ENCODE measurements around the gene ZMIZ2. TPM values are rescaled to one million over a fixed set of nuclear protein-coding genes. Genes with fewer than 3 reads are reported as not detected.

Gene ZMIZ2
- total and polyA plus RNA-seq, 2 of the 8 experiments (the other 6 are each of a cell fraction or from before 2014, with no cell fraction given) = 24.4 to 66.4 TPM

DNA sequence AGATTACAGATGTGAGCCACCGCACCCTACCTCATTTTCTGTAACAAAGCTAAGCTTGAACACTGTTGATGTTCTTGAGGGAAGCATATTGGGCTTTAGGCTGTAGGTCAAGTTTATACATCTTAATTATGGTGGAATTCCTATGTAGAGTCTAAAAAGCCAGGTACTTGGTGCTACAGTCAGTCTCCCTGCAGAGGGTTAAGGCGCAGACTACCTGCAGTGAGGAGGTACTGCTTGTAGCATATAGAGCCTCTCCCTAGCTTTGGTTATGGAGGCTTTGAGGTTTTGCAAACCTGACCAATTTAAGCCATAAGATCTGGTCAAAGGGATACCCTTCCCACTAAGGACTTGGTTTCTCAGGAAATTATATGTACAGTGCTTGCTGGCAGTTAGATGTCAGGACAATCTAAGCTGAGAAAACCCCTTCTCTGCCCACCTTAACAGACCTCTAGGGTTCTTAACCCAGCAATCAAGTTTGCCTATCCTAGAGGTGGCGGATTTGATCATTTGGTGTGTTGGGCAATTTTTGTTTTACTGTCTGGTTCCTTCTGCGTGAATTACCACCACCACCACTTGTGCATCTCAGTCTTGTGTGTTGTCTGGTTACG, 53.9 kb downstream of the ZMIZ2 start:
- H3K79me1 ChIP-seq (ENCODE audit: low read depth, low read length) = no peaks in the 10 kb centered on the region
- no peaks in the 10 kb centered on the region for H3K9me3 ChIP-seq (ENCODE audit: insufficient read depth in 2 of 2, low read depth in 1 of 2, low read length in 1 of 2)
- H3K18ac ChIP-seq (ENCODE audit: extremely low read depth, low read length) = no peak overlapping the region
- no peak overlapping the region for H3K14ac ChIP-seq (ENCODE audit: insufficient read length)
- H3K9ac ChIP-seq (replicated peaks in 1 of 4; ENCODE audit: extremely low read depth in 1 of 4, low read depth in 3 of 4, low read length in 3 of 4) = no peak overlapping the region
- H2AK5ac ChIP-seq (ENCODE audit: low read depth, low read length) = no peak overlapping the region
- no peak overlapping the region for H3K4me3 ChIP-seq (ENCODE audit: extremely low read depth in 1 of 4, insufficient read depth in 2 of 4, low read depth in 3 of 4, low read length in 4 of 4)
- FAIRE-seq (no peak), DNase-seq (ENCODE audit: low read depth in 1 of 2, low spot score in 2 of 2) (no peak)
- H3K4ac ChIP-seq (replicated peaks; ENCODE audit: insufficient read length, low read depth, low read length) = no peak overlapping the region
- H2BK120ac ChIP-seq (replicated peaks; ENCODE audit: low read depth, low read length) = no peak overlapping the region
- H3K56ac ChIP-seq (replicated peaks; ENCODE audit: insufficient read length, low read depth, low read length) = no peak overlapping the region
- no peaks in the 10 kb centered on the region for H3K27me3 ChIP-seq (replicated peaks in 1 of 4; ENCODE audit: control insufficient read depth in 3 of 4, extremely low read depth in 1 of 4, insufficient read depth in 3 of 4, low read length in 3 of 4)
- no peak overlapping the region for H4K5ac ChIP-seq (ENCODE audit: insufficient read length, low read depth, low read length)
- peaks cover 12 to 30% of the 10 kb centered on the region in 2 experiments for H3K79me2 ChIP-seq (ENCODE audit: control insufficient read depth in 1 of 2, insufficient read depth in 2 of 2, low read length in 2 of 2)
- H4K8ac ChIP-seq (ENCODE audit: extremely low read depth, insufficient read depth, low read length) = no peak overlapping the region
- H3K23ac ChIP-seq (ENCODE audit: insufficient read length) = no peak overlapping the region
- H3K4me1 ChIP-seq (replicated peaks in 1 of 4; ENCODE audit: control insufficient read depth in 3 of 4, insufficient read depth in 4 of 4, low read length in 3 of 4) = peaks cover 0 to 5% (median 0%) of the 10 kb centered on the region in 4 experiments; a peak in 3 of 7 replicates
- ChIA-PET POLR2A (ENCODE audit: partially characterized antibody) (interaction anchor here (0.6 to 5.5 kb wide), 17 partner anchors 9 to 309 kb away, joined by 3 to 35 read pairs (median 3); partner anchors contain the start of genes H2AZ2, OGDH and TBRG4), CTCF (ENCODE audit: partially characterized antibody) (interaction anchor here (1.4 kb wide), 1 partner anchor 162 kb away, joined by 3 read pairs; no protein-coding TSS in a partner anchor)
- peaks cover 25 to 27% of the 10 kb centered on the region in 2 experiments for H4K20me1 ChIP-seq (replicated peaks in 1 of 2; ENCODE audit: control insufficient read depth in 1 of 2, insufficient read depth in 2 of 2, low read length in 2 of 2)
- peaks cover 32 to 78% (median 50%) of the 10 kb centered on the region in 4 experiments for H3K36me3 ChIP-seq (ENCODE audit: control insufficient read depth in 2 of 4, insufficient read depth in 4 of 4, low read length in 3 of 4)
- peaks cover 5% of the 10 kb centered on the region; the same call in 1 of the 2 replicates for H3K23me2 ChIP-seq (ENCODE audit: low read depth, low read length)
- no peak overlapping the region for H2BK20ac ChIP-seq (ENCODE audit: low read length)
- 94% methylated on average over 5 of the region's 5 CpGs; no CpG with 5 or more reads in 1 of the 2 experiments for WGBS, 2 experiments (ENCODE audit: extremely low coverage in 1 of 2, insufficient coverage in 1 of 2, insufficient read length in 1 of 2, insufficient replicate concordance in 2 of 2, low coverage in 1 of 2, low lambda C conversion rate in 2 of 2, missing lambda C conversion rate in 1 of 2)
- peak; percentile 26 for TF ChIP-seq POLR2AphosphoS5 (IDR thresholded peaks at IDR 0.05; ENCODE audit: low read depth, low read length)
- TF ChIP-seq POLR2A (IDR thresholded peaks at IDR 0.05; ENCODE audit: control extremely low read depth in 1 of 2, low read depth in 2 of 2, low read length in 2 of 2) = peak; percentile 57 to 69
- no peak for TF ChIP-seq SIN3A (conservative IDR thresholded peaks at IDR 0.05 in 1 of 2, IDR thresholded peaks at IDR 0.05 in 1 of 2; ENCODE audit: low read depth in 1 of 2, low read length in 2 of 2)
- H2BK12ac ChIP-seq (ENCODE audit: low read depth, low read length) = no peak overlapping the region
- no peak overlapping the region for H2AFZ ChIP-seq (ENCODE audit: low read length)
- H3K4me2 ChIP-seq (ENCODE audit: insufficient read depth in 1 of 2, low read depth in 2 of 2, low read length in 2 of 2) = no peak overlapping the region
- H2BK15ac ChIP-seq (ENCODE audit: low read length) = no peak overlapping the region
- no peak overlapping the region for H2BK5ac ChIP-seq (ENCODE audit: low read depth, low read length)
- H4K91ac ChIP-seq (replicated peaks; ENCODE audit: insufficient read length, low read length) = no peak overlapping the region
- H3K27ac ChIP-seq (ENCODE audit: low read depth, low read length) = no peak overlapping the region

All from H1 (cell line).